Kidney epithelial cell (primary cell): ENCODE results near the gene SOX6. TPM values are rescaled to one million over a fixed set of nuclear protein-coding genes. Genes with fewer than 3 reads are reported as not detected.

Experiments
- DNase-seq: peaks from one replicate; pipeline ENCODE4 v3.0.0-alpha.2; 2010; ENCODE audit warnings: low read depth
- H3K27me3 ChIP-seq: 2 replicates; pipeline ENCODE4 v1.6.0; 2011; ENCODE audit warnings: low read length; ENCODE audit not compliant: control insufficient read depth, insufficient read depth
- H3K36me3 ChIP-seq: 2 replicates; pipeline ENCODE4 v1.5.1; 2011; ENCODE audit warnings: low read length; ENCODE audit not compliant: control insufficient read depth, insufficient read depth
- H3K4me3 ChIP-seq: 2 replicates; pipeline ENCODE4 v1.5.1; 2011; ENCODE audit warnings: low read depth, mild to moderate bottlenecking, control low read depth, low read length
- CTCF ChIP-seq: IDR thresholded peaks from 2 replicates; pipeline ENCODE4 v1.5.1; 2011; ENCODE audit warnings: mild to moderate bottlenecking, moderate library complexity, low read length, control low read depth, inconsistent platforms; ENCODE audit not compliant: insufficient read depth, poor library complexity, severe bottlenecking
- total RNA-seq: library from RNA; depleted of rRNA; stranded (reverse); fragments of >200 nt; gene quantifications from 2 replicates; pipeline ENCODE4 v1.2.3, GENCODE V29; 2015

SOX6 gene
- total RNA-seq, 1 donor from 2014 or later, result 2.7 TPM

- no peak for TF ChIP-seq CTCF
- Histone ChIP-seq H3K27me3 (no peaks in the 10 kb centered on the region), H3K36me3 (no peaks in the 10 kb centered on the region), H3K4me3 (no peak overlapping the region)
- no peak for DNase-seq
Observed at GRCh38 chr11:16341853-16342252, 14.5 kb downstream of the SOX6 start.

- DNase-seq, result no peak
- no peak for TF ChIP-seq CTCF
- H3K4me3 ChIP-seq, result no peak overlapping the region
- no peaks in the 10 kb centered on the region for H3K27me3 ChIP-seq
- H3K36me3 ChIP-seq, result no peaks in the 10 kb centered on the region
Observed at GRCh38 chr11:16338393-16338792, 18.0 kb downstream of the SOX6 start.

GRCh38 chr11:16337421-16338213 lies 18.7 kb downstream of the SOX6 start:
- Histone ChIP-seq H3K4me3 (no peak overlapping the region), H3K36me3 (no peaks in the 10 kb centered on the region), H3K27me3 (no peaks in the 10 kb centered on the region)
- TF ChIP-seq CTCF, result no peak
- DNase-seq, result no peak

GRCh38 chr11:16336721-16337120 lies 19.6 kb downstream of the SOX6 start:
- no peaks in the 10 kb centered on the region for H3K36me3 ChIP-seq
- no peak for DNase-seq
- TF ChIP-seq CTCF, result no peak
- H3K4me3 ChIP-seq, result no peak overlapping the region
- H3K27me3 ChIP-seq, result no peaks in the 10 kb centered on the region

GRCh38 chr11:16336204-16336603 lies 20.1 kb downstream of the SOX6 start:
- H3K4me3 ChIP-seq, result no peak overlapping the region
- no peak for TF ChIP-seq CTCF
- H3K27me3 ChIP-seq, result no peaks in the 10 kb centered on the region
- DNase-seq, result no peak
- no peaks in the 10 kb centered on the region for H3K36me3 ChIP-seq
